Renal cortex interstitium (tissue), 11 donors: ENCODE data around the gene SRC. TPM values are rescaled to one million over a fixed set of nuclear protein-coding genes. Genes with fewer than 3 reads are reported as not detected.
"Not testable (repeated sequence)": the region's sequence is repeated elsewhere in the genome, so short reads cannot be mapped to it uniquely, and the experiment has no call there.

Source experiments
- DNase-seq, 11 donors: peaks; one replicate each; pipeline ENCODE4 v3.0.0-alpha.2; 2013; ENCODE audit warnings: low read depth in 9 of 11, low spot score in 4 of 11; ENCODE audit errors: extremely low read depth in 1 of 11
- polyA plus RNA-seq, 3 donors: library from polyadenylated mRNA; unstranded; fragments of 120-200 nt; gene quantifications; one replicate each; pipeline ENCODE4 v1.2.1, GENCODE V29; 2013; ENCODE audit not compliant: insufficient read length in 3 of 3

The SRC gene
- polyA plus RNA-seq, 3 donors: 47.6 to 70.5 (median 56.5) TPM

- DNase-seq: no peak
These were observed 15.6 kb upstream of the SRC start for GRCh38 chr20:37330316-37330715.

GRCh38 chr20:37331060-37331857 is 14.7 kb upstream of the SRC start:
- no peak for DNase-seq

GRCh38 chr20:37333130-37333847 is 12.7 kb upstream of the SRC start:
- no peak for DNase-seq

- DNase-seq: no peak
These were observed 12.1 kb upstream of the SRC start for GRCh38 chr20:37333848-37334318.

- DNase-seq: no peak
These were observed 11.5 kb upstream of the SRC start for GRCh38 chr20:37334450-37334849.

- DNase-seq: no peak
These were observed 10.1 kb upstream of the SRC start for GRCh38 chr20:37335642-37336368.

GRCh38 chr20:37336369-37337207 is 9.4 kb upstream of the SRC start:
- DNase-seq: peak in 6 of 11 donors; percentile 66 to 85 (median 76)

- DNase-seq: no peak
These were observed 8.5 kb upstream of the SRC start for GRCh38 chr20:37337208-37337991.

- DNase-seq: not testable (repeated sequence)
These were observed 7.6 kb upstream of the SRC start for GRCh38 chr20:37338380-37338779.

GRCh38 chr20:37339208-37339607 is 6.7 kb upstream of the SRC start:
- no peak for DNase-seq

- DNase-seq: not testable (repeated sequence)
These were observed 6.2 kb upstream of the SRC start for GRCh38 chr20:37339764-37340109.

GRCh38 chr20:37340998-37341397 is 4.9 kb upstream of the SRC start:
- no peak for DNase-seq

GRCh38 chr20:37341632-37342031 is 4.3 kb upstream of the SRC start:
- no peak for DNase-seq

GRCh38 chr20:37342231-37343177 is 3.4 kb upstream of the SRC start:
- DNase-seq: no peak

GRCh38 chr20:37343212-37343993 is 2.5 kb upstream of the SRC start:
- DNase-seq: no peak

- no peak for DNase-seq
These were observed 2.0 kb upstream of the SRC start for GRCh38 chr20:37343994-37344355.
